Measurements from ENCODE around the gene SLC12A9.

The SLC12A9 gene

DNA sequence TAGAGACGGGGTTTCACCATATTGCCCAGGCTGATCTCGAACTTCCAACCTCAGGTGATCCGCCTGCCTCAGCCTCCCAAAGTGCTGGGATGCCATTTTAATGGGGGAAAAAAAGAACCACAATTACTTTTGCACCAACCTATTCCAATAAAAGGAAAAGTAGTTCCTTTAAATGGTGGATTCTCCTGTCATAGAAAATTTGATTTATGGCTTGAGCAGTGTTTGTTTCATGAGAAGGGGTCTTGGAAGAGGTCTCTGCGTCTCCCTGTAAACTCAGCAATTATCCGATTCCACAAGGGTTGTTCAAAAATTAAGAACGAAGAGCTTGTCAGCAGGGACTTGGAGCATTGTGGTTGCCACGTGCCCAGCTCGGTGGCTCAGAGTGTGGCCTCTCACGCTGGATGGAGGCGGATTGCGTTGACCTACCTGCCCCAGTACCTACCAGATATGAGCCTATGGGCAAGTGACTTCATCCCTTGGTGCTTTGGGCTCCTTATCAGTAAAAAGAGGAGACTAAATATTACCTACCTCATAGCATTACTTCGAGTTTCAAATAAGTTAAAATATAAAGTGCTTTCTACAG lies 11.8 kb downstream of the SLC12A9 start:
- DNase-seq = no peak

DNA sequence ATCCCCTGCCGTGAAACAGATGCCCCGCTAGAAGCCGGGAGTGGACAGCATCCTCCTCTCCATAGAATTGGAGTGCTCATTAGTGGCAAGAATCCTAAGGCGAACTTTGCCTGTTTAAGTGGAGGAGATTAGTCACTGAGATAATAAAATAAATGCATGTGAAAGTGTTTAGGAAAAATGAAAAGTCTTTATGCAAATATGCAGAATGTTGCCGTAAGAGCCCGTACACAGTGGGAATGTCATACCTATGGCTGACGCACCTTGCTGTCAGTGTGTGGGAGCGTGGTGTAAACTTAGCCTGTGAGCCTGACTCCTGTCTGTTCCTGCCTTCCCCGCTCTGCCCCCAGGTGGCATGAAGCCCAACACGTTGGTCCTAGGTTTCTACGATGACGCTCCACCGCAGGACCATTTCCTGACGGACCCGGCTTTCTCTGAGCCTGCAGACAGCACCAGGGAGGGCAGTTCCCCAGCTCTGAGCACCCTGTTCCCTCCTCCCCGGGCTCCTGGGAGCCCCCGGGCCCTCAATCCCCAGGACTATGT lies 12.9 kb downstream of the SLC12A9 start:
- DNase-seq = no peak

- DNase-seq = no peak
Observed at GRCh38 chr7:100865938-100866728, 13.6 kb downstream of the SLC12A9 start.

DNA sequence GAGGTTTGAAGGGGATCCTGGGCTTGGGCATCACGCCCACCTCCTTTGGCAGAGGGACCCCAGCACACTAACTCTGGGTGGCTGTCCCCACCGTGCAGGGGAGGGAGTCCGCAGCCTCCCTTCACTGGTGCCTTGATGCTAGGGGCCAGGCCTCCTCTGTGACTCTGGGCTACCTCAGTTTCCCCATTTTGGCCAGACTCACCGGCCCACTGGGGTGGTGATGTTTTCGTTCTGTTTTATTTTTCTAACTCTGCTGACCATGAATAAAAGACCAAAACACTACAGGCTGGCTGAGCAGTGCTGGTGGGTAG lies 14.2 kb downstream of the SLC12A9 start:
- no peak for DNase-seq

GRCh38 chr7:100867040-100867775 lies 14.7 kb downstream of the SLC12A9 start, which contains the start of gene TRIP6:
TRIP6 (plus strand) TSS chr7:100867387; CDS start chr7:100867498, 111 bp downstream.
- peak; percentile 44 for DNase-seq

DNA sequence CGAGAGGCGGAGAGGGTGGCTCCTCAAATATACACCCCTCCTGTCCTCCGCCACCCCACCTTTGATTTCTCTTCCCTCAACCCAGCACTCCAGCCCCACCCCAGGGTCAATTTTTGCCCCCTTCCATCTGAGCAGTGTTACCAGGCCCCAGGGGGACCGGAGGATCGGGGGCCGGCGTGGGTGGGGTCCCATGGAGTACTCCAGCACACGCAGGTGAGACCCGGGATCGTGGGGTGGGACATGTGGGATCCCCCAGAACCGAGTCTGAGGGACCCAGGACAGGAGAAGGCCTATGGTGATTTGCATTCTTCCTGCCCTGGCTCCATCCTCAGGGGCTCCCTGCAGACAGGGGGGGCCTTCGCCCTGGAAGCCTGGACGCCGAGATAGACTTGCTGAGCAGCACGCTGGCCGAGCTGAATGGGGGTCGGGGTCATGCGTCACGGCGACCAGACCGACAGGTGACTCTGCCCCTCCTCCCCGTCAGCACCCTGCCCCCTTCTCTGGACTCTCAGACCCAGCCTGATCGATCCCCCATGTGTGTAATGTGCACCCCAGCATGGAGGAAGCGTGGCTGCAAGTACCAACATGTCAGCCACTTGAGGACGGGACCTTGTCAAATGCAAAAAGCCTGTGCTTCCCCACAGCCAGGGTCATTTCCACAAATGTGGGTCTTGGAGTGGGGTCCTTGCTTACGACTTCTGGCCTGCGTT lies 15.4 kb downstream of the SLC12A9 start:
- DNase-seq = peak; percentile 15

- DNase-seq = no peak
Observed at GRCh38 chr7:100873599-100874299, 21.2 kb downstream of the SLC12A9 start.

DNA sequence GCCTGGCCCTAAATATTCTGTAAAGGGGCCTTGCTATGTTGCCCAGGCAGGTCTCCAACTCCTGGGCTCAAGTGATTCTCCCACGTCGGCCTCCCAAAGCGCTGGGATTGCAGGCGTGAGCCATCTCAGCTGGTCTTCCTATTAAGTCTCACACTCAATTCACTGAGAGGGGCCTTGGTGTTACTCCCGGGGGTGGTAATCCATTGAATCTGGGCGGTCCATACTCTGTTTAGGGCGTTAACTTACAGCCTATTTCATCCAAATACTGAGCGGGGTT lies 21.7 kb downstream of the SLC12A9 start:
- DNase-seq = no peak

DNA sequence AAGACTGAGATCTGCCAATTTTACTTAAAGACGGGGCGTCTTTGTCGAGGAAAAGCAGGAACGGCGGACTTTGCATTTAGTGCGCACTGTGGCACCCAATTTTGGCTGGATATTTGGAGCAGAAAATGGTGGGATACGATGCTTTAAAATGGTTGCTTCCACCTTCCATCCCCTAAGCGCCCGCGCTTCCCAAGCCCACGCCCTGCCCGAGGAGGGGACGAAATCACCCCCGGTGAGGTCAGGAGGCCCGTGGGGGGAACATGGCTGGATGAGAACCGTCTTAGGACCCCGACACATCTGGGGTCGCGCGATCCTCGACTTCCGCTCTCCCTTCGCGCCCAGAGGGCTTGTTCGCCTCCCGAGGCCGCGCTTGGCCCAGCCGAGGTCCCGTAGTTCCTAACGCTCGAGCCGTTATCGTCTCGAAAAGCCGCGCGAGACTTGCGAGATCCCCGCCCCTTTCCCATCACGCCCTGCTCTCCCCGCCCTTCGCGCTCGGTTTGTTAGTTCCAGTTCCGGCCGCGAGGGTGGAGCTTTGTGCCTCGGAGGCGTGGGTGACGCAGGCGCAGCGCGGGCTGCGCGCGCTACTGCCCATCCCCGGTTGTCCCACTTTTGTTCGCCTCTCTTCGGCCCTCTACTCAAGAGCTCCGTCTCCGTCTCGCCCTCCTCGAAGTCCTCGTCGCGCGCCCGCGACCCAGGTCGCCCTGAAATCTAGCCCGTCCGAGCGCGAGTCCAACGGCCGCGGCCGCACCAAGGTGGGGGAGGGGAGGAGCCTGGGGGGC lies 22.3 kb downstream of the SLC12A9 start, which contains the start of gene SRRT:
TSS of gene SRRT (plus strand) at position 527 of the 779 bp plus-strand sequence. CDS start 488 bp downstream, outside the sequence.
- peak; percentile 96 for DNase-seq

GRCh38 chr7:100875356-100875751 lies 22.8 kb downstream of the SLC12A9 start:
- DNase-seq = no peak

GRCh38 chr7:100878013-100878412 lies 25.5 kb downstream of the SLC12A9 start:
- no peak for DNase-seq

- DNase-seq = no peak
Observed at GRCh38 chr7:100878685-100879084, 26.2 kb downstream of the SLC12A9 start.

DNA sequence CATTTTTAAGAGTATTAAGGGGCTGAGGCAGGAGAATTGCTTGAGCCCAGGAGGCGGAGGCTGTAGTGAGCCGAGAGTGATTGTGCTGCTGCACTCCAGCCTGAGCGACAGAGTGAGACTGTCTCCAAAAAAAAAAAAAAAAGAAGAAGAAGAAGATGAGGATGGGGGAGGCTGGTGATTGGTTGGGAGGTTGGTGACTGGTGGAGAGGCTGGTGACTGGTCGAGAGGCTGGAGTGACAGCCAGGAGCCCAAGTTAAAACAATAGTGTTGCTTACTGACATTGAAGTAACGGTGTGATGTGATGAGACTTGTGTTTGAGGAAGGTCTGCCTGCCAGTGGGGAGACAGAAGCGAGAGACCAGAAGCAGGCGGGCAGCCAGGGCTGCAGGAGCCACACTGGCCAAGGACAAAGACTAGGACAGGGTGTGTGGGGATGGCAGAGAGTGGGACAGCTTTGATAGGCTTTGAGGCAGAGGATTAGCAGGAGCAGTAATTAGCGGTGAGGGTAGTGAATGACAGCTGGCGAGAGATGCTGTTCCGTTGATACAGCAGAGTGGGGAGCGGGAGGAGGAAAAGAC lies 27.3 kb downstream of the SLC12A9 start:
- no peak for DNase-seq

DNA sequence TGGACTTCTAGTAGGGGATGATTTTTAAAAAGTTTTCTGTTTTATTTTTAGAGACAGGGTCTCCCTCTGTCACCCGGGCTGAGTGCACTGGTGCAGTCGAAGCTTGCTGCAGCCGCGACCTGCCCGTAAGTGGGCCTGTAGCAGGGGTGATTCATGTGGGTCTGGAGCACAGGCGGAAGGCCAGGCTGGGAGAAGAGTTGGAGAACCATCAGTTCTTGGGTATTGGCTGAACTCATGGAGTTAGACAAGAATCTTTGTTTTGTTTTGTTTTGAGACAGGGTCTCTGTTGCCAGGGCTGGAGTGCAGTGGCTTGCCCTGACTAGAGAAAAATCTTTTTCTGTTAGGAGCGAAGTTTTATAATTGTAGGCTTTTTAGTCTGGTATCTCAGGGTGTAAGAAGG lies 28.1 kb downstream of the SLC12A9 start:
- no peak for DNase-seq

DNA sequence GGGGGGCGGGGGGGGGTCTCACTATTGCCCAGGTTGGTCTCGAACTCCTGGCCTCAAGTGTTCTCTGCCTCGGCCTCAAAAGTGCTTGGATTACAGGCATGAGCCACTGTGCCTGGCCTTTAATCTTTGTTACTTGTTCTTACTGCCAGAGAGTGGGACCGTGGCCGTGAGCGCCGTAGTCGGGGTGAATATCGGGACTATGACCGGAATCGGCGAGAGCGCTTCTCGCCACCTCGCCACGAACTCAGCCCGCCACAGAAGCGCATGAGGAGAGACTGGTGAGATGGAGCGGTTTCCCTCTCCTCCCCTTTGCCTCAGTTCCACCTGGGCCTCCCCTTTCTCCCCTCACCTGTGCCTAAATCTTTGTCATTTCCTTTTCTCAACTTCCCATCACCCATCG lies 28.6 kb downstream of the SLC12A9 start:
- no peak for DNase-seq

DNA sequence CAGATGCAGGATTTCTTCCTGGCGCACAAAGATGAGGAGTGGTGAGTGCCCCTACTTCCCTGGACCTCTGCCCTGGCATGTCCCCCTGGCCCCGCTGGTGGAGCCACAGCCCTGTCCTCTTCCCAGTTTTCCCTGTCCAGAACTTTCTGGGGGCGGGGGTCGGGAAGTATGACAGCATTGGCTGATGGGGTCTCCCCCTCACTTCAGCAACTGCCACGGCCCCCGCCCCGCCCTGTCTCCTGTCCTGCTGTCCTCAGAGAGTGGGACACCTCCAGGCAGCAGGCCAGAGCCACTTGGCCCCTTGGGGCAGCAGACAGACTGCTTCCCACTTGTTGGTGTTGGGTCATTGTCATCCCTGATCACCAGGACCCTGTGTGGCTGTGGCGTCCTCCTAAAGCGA lies 29.7 kb downstream of the SLC12A9 start:
- DNase-seq = no peak

GRCh38 chr7:100882785-100883526 lies 30.4 kb downstream of the SLC12A9 start:
- no peak for DNase-seq

- no peak for DNase-seq
Observed at GRCh38 chr7:100884736-100885439, 32.4 kb downstream of the SLC12A9 start.

DNA sequence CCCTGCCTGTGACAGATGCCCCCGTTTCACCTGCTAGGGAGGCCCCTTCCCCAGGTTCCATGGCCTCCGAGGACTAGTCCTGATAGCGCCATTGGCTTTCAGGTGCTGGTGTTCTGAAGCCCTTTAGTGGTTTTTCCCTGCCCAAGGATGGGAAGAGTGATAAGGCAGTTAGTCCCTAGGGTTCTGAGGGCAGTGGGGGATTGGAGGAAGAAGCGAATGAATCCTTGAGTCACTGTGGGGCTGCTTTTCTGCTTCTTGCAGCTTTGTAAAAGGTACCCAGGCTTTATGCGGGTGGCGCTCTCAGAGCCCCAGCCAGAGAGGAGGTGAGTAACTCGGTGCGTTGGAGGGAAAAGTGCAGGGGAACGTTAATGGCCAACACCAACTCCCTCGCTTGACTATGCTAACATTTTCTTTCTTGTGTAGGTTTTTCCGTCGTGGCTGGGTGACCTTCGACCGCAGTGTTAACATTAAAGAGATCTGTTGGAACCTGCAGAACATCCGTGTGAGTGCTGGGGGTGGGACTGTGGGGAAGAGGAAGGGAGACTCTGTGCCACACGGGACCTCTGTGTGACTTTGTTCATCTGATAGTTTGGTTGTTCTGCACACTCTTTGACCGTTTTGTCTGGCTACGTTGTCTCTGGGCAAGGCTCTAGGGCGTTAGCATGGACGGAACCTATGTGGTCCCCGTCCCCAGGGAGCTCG lies 33.1 kb downstream of the SLC12A9 start:
- no peak for DNase-seq

Measured in DMS79 (cell line).